ENCODE data around the gene RARS2. TPM values are rescaled to one million over a fixed set of nuclear protein-coding genes. Genes with fewer than 3 reads are reported as not detected.

The RARS2 gene
- total and polyA plus RNA-seq, 5 experiments from 2014 or later, result 17.3 to 40.6 (median 29.1) TPM

DNA sequence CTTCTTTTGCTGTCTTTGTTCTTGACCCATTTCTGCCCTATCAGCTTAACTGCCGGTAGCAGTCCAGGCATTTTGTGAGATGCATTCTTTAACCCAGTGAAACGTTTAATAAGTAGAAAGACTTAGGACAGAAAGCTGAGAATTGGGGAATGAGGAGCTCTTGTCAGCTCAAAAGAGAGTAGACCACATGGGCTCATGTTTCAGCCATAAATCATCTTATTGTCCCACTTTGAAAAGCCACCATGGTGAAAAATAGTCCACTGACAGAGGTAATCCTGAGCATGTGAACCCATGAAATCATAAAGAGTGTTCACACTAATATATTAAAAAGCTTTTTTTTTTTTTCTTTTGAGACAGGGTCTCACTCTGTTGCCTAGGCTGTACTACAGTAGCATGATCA, 16.4 kb upstream of the RARS2 start:
- no peaks in the 10 kb centered on the region for H3K9me3 Mint-ChIP-seq
- POLR2A ChIA-PET, result interaction anchor here (1.9 kb wide), 1 partner anchor 17 kb away, joined by 6 read pairs; the partner anchor contains the start of genes ORC3 and RARS2
- no peaks in the 10 kb centered on the region for H3K27me3 Mint-ChIP-seq

DNA sequence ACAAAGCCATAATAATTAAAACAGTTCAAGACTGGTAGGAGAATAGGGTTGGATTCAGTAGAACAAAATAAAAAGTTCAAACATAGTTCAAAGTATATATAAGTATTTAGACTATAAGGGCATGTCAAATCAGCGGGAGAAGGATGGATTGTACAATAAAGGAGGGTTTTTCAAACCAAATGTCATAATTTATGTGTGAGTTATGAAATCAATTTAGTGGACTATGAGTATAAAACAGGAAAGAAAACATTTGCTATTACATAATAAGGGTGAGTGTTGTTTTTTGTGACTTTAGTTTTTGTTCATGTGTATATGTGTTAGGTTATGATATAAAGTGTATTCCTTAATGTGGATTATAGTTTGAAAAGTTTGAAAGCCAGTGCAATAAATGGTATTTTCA, 10.8 kb upstream of the RARS2 start:
- Mint-ChIP-seq H3K9me3 (no peaks in the 10 kb centered on the region), H3K4me3 (no peak overlapping the region), H3K27me3 (no peaks in the 10 kb centered on the region), H3K36me3 (peaks cover 0 to 38% (median 2%) of the 10 kb centered on the region in 3 donors), H3K4me1 (peaks cover 0 to 2% (median 0%) of the 10 kb centered on the region in 4 donors), H3K27ac (no peak overlapping the region)
- DNase-seq, result no peak
- no peak for ATAC-seq
- POLR2A ChIA-PET, result no interaction called here

More for the DNA sequence above, 16.4 kb upstream of the RARS2 start:
- H3K36me3 Mint-ChIP-seq, result peaks cover 0 to 58% (median 12%) of the 10 kb centered on the region in 3 donors
- ATAC-seq (no peak), DNase-seq (no peak)
- no peak overlapping the region for H3K27ac Mint-ChIP-seq
- H3K4me1 Mint-ChIP-seq, result no peaks in the 10 kb centered on the region
- H3K4me3 Mint-ChIP-seq, result no peak overlapping the region

DNA sequence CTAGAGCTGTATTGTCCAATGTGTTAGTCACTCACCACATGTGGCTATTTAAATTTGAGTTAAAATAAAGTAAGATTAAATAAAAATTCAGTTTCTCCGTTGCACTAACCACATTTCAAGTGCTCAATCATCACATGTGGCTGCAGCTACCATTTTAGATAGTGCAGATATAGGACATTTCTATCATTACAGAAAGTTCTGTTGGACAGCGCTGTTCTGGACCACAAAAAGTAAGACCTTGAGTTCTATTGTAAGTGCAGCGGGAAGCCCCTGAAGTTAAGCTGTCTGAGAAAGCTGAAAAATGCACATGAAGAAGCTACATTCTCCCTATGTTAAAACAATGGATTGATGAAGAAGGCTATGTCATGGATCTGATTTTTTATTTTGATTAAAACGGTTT, 1.2 kb upstream of the RARS2 start:
- peak overlapping the region in 8 of 10 donors; percentile 89 to 100 (median 96) for H3K27ac Mint-ChIP-seq
- POLR2A ChIA-PET, result interaction anchor here (0.5 to 3.0 kb wide), 4 partner anchors 11 to 111 kb away, joined by 3 to 23 read pairs (median 7); partner anchors contain the start of gene AKIRIN2
- DNase-seq (no peak), ATAC-seq (no peak)
- peaks cover 0 to 24% (median 7%) of the 10 kb centered on the region in 3 donors for H3K36me3 Mint-ChIP-seq
- peak overlapping the region; percentile 90 to 99 (median 94) for H3K4me3 Mint-ChIP-seq
- no peaks in the 10 kb centered on the region for H3K27me3 Mint-ChIP-seq
- peaks cover 24 to 78% (median 63%) of the 10 kb centered on the region in 4 donors for H3K4me1 Mint-ChIP-seq
- H3K9me3 Mint-ChIP-seq, result no peaks in the 10 kb centered on the region

- peak overlapping the region; percentile 90 to 99 (median 94) for H3K4me3 Mint-ChIP-seq
- peak overlapping the region; percentile 89 to 100 (median 96) for H3K27ac Mint-ChIP-seq
- H3K4me1 Mint-ChIP-seq, result peaks cover 27 to 81% (median 67%) of the 10 kb centered on the region in 4 donors
- peaks cover 0 to 18% (median 8%) of the 10 kb centered on the region in 3 donors for H3K36me3 Mint-ChIP-seq
- ATAC-seq (no peak), DNase-seq (no peak)
- H3K9me3 Mint-ChIP-seq, result no peaks in the 10 kb centered on the region
- POLR2A ChIA-PET, result interaction anchor here (0.5 to 3.0 kb wide), 9 partner anchors 12 to 118 kb away, joined by 3 to 23 read pairs (median 3); partner anchors contain the start of genes AKIRIN2 and SLC35A1
- H3K27me3 Mint-ChIP-seq, result no peaks in the 10 kb centered on the region
Observed at GRCh38 chr6:87590417-87590880, 662 bp upstream of the RARS2 start.

DNA sequence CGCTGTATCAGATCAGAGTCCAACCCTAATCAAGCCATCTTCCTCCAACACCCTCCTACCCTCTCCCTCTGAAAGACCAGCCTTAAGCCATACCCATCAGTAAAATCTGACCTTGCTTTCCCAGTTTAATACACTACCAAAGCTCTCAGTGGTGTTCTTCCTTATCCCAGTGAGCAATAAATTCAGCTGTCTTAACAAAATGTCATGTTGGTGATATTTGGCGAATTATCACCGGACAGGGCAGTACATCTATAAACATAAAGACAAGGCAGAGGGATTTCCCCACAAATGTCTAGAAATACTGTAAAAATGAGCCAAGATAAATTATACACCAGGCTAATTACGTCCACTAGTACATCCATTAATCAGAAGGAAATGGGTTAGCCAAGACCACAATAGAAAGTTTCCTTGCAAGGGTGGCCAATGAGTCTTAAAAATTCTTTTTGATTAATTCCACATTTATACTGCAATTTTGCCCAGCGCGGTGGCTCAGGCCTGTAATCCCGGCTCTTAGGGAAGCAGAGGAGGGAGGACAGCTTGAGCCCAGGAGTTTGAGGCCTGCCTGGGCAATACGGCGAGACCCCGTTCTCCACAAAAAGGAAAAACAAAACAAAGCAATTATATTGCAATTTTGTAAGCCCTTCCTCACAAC, 905 bp downstream of the RARS2 start:
- Mint-ChIP-seq H3K4me1 (peaks cover 26 to 83% (median 80%) of the 10 kb centered on the region in 4 donors), H3K9me3 (no peaks in the 10 kb centered on the region), H3K36me3 (peaks cover 0 to 17% (median 5%) of the 10 kb centered on the region in 3 donors), H3K4me3 (peak overlapping the region; percentile 90 to 99 (median 94)), H3K27me3 (no peaks in the 10 kb centered on the region), H3K27ac (peak overlapping the region in 9 of 10 donors; percentile 21 to 100 (median 96))
- DNase-seq (no peak), ATAC-seq (no peak)
- POLR2A ChIA-PET, result interaction anchor here (0.9 to 3.0 kb wide), 13 partner anchors 16 to 1996 kb away, joined by 3 to 23 read pairs (median 4); partner anchors contain the start of genes AKIRIN2, CFAP206 and SLC35A1

- H3K4me3 Mint-ChIP-seq, result peak overlapping the region in 1 of 10 donors; percentile 26
- DNase-seq (no peak), ATAC-seq (no peak)
- H3K27me3 Mint-ChIP-seq, result no peaks in the 10 kb centered on the region
- H3K4me1 Mint-ChIP-seq, result peaks cover 26 to 84% (median 77%) of the 10 kb centered on the region in 4 donors
- H3K36me3 Mint-ChIP-seq, result peaks cover 0 to 34% (median 13%) of the 10 kb centered on the region in 3 donors
- no peaks in the 10 kb centered on the region for H3K9me3 Mint-ChIP-seq
- POLR2A ChIA-PET, result interaction anchor here (0.6 kb wide), 1 partner anchor 51 kb away, joined by 5 read pairs; no protein-coding TSS in a partner anchor
- no peak overlapping the region for H3K27ac Mint-ChIP-seq
Observed at GRCh38 chr6:87586371-87587077, 3.3 kb downstream of the RARS2 start.

GRCh38 chr6:87583822-87584221, 6.0 kb downstream of the RARS2 start:
- ATAC-seq (no peak), DNase-seq (no peak)
- H3K4me1 Mint-ChIP-seq, result peaks cover 15 to 68% (median 56%) of the 10 kb centered on the region in 4 donors
- H3K27me3 Mint-ChIP-seq, result no peaks in the 10 kb centered on the region
- H3K4me3 Mint-ChIP-seq, result no peak overlapping the region
- peaks cover 0 to 57% (median 13%) of the 10 kb centered on the region in 3 donors for H3K36me3 Mint-ChIP-seq
- no peak overlapping the region for H3K27ac Mint-ChIP-seq
- no peaks in the 10 kb centered on the region for H3K9me3 Mint-ChIP-seq
- POLR2A ChIA-PET, result no interaction called here

- Mint-ChIP-seq H3K27me3 (no peaks in the 10 kb centered on the region), H3K9me3 (peaks cover 0 to 3% (median 0%) of the 10 kb centered on the region in 9 donors), H3K27ac (peak overlapping the region in 5 of 10 donors; percentile 6 to 69 (median 20)), H3K36me3 (peaks cover 5 to 51% (median 20%) of the 10 kb centered on the region in 3 donors), H3K4me1 (peaks cover 26 to 58% (median 51%) of the 10 kb centered on the region in 4 donors), H3K4me3 (peak overlapping the region in 5 of 10 donors; percentile 12 to 40 (median 22))
- POLR2A ChIA-PET, result interaction anchor here (0.7 kb wide), 1 partner anchor 361 kb away, joined by 4 read pairs; no protein-coding TSS in a partner anchor
- ATAC-seq (no peak), DNase-seq (no peak)
Observed at GRCh38 chr6:87575423-87575822, 14.4 kb downstream of the RARS2 start.

GRCh38 chr6:87574237-87574804, 15.5 kb downstream of the RARS2 start:
- Mint-ChIP-seq H3K36me3 (peaks cover 5 to 49% (median 20%) of the 10 kb centered on the region in 3 donors), H3K27ac (peak overlapping the region in 8 of 10 donors; percentile 5 to 71 (median 34)), H3K4me3 (peak overlapping the region in 9 of 10 donors; percentile 3 to 51 (median 26)), H3K4me1 (peaks cover 26 to 63% (median 52%) of the 10 kb centered on the region in 4 donors), H3K27me3 (no peaks in the 10 kb centered on the region), H3K9me3 (peaks cover 0 to 3% (median 0%) of the 10 kb centered on the region in 9 donors)
- POLR2A ChIA-PET, result no interaction called here
- DNase-seq (no peak), ATAC-seq (peak; percentile 25 to 33)

GRCh38 chr6:87573307-87574024, 16.3 kb downstream of the RARS2 start:
- Mint-ChIP-seq H3K27me3 (no peaks in the 10 kb centered on the region), H3K36me3 (peaks cover 5 to 50% (median 20%) of the 10 kb centered on the region in 3 donors), H3K4me3 (peak overlapping the region in 4 of 10 donors; percentile 8 to 51 (median 10)), H3K4me1 (peaks cover 27 to 61% (median 52%) of the 10 kb centered on the region in 4 donors), H3K9me3 (peaks cover 0 to 3% (median 0%) of the 10 kb centered on the region in 9 donors), H3K27ac (peak overlapping the region in 7 of 10 donors; percentile 2 to 64 (median 19))
- DNase-seq, result no peak
- ATAC-seq, result no peak
- POLR2A ChIA-PET, result interaction anchor here (0.6 kb wide), 1 partner anchor 16 kb away, joined by 3 read pairs; the partner anchor contains the start of genes ORC3 and RARS2

DNA sequence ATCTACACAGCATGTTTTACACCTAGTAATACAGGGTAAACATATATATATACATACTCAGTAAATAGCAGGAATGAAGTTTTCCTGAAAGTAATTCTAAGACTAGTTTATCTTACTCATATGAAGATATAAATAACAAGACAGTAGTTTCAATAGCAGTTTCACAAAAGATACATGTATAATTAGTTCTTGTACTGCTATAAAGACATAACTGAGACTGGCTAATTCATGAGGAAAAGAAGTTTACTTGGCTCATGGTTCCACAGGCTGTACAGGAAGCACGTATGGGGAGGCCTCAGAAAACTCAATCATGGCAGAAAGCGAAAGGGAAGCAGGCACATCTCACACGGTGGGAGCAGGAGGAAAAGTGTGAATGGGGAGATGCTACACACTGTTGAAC, 16.9 kb downstream of the RARS2 start:
- no peak for ATAC-seq
- Mint-ChIP-seq H3K36me3 (peaks cover 5 to 52% (median 20%) of the 10 kb centered on the region in 3 donors), H3K27me3 (no peaks in the 10 kb centered on the region), H3K4me1 (peaks cover 27 to 61% (median 52%) of the 10 kb centered on the region in 4 donors), H3K27ac (peak overlapping the region in 3 of 10 donors; percentile 4 to 58 (median 19)), H3K4me3 (peak overlapping the region in 5 of 10 donors; percentile 8 to 48 (median 12)), H3K9me3 (peaks cover 0 to 3% (median 0%) of the 10 kb centered on the region in 9 donors)
- DNase-seq, result no peak
- POLR2A ChIA-PET, result interaction anchor here (0.6 kb wide), 1 partner anchor 17 kb away, joined by 3 read pairs; the partner anchor contains the start of genes ORC3 and RARS2
